ENCODE measurements around the gene DNASE1L1.
A peak's percentile ranks its signal among the peaks of the same experiment; 100 is the strongest.

Gene DNASE1L1

GRCh38 chrX:154397888-154398667 is 11.0 kb downstream of the DNASE1L1 start, which contains the start of gene RPL10 (continued):
- TF ChIP-seq ZBTB49 (tag by site-specific recombination; IDR thresholded peaks at IDR 0.05; ENCODE audit: low read depth), result no peak
- no peak for TF ChIP-seq PRDM10 (tag by site-specific recombination; IDR thresholded peaks at IDR 0.05)
- TF ChIP-seq ZNF394 (tag by site-specific recombination; IDR thresholded peaks at IDR 0.05; ENCODE audit: borderline replicate concordance), result peak; percentile 63; the same call in 1 of the 2 replicates
- no peak for TF ChIP-seq IKZF3 (tag by site-specific recombination; IDR thresholded peaks at IDR 0.05)
- no peak for TF ChIP-seq ZFP3 (tag by site-specific recombination; IDR thresholded peaks at IDR 0.05; ENCODE audit: low read depth)
- no peak for TF ChIP-seq GLIS1 (tag by site-specific recombination; IDR thresholded peaks at IDR 0.05)
- TF ChIP-seq GFI1B (tag by site-specific recombination; IDR thresholded peaks at IDR 0.05), result peak; percentile 67; the same call in 1 of the 2 replicates
- TF ChIP-seq ZNF140 (tag by site-specific recombination; IDR thresholded peaks at IDR 0.05), result no peak
- peak; percentile 85 for TF ChIP-seq ELK4 (IDR thresholded peaks at IDR 0.05; ENCODE audit: borderline replicate concordance, low read depth, low read length)
- no peak for TF ChIP-seq ZNF274 (IDR thresholded peaks at IDR 0.05; ENCODE audit: low read length)
- TF ChIP-seq ZNF274 (tag by site-specific recombination; IDR thresholded peaks at IDR 0.05; ENCODE audit: borderline replicate concordance), result no peak
- TF ChIP-seq ZNF791 (tag by site-specific recombination; IDR thresholded peaks at IDR 0.05), result no peak
- peak; percentile 71 for TF ChIP-seq ZNF2 (tag by site-specific recombination; IDR thresholded peaks at IDR 0.05)

- CTCF ChIA-PET, result interaction anchor here (0.5 to 1.5 kb wide), 4 partner anchors 10 to 128 kb away, joined by 3 to 4 read pairs (median 4); no protein-coding TSS in a partner anchor
- POLR2A ChIA-PET, result interaction anchor here (0.7 to 6.5 kb wide), 14 partner anchors 10 to 135 kb away, joined by 3 to 57 read pairs (median 7); partner anchors contain the start of genes DNASE1L1, EMD, FLNA and SLC10A3
- peak overlapping the region; percentile 84 for H3K27ac ChIP-seq (ENCODE audit: extremely low read depth, low read depth, low read length)
- H3K36me3 ChIP-seq (ENCODE audit: control insufficient read depth in 2 of 2, insufficient read depth in 1 of 2, low read length in 2 of 2), result peaks cover 0 to 31% of the 10 kb centered on the region in 2 experiments; a peak in 1 of 3 replicates
- peak overlapping the region; percentile 41 for H3K4me3 ChIP-seq (ENCODE audit: low read depth, low read length)
- no peaks in the 10 kb centered on the region for H3K4me1 ChIP-seq (ENCODE audit: control insufficient read depth, insufficient read depth, low read length)
- no peaks in the 10 kb centered on the region for H3K9me3 ChIP-seq (ENCODE audit: control insufficient read depth, insufficient read depth, low read depth, low read length)
- TF ChIP-seq ZNF433 (tag by site-specific recombination; IDR thresholded peaks at IDR 0.05; ENCODE audit: low read depth), result no peak
- peak; percentile 52; the same call in 1 of the 2 replicates for TF ChIP-seq ZNF600 (tag by site-specific recombination; IDR thresholded peaks at IDR 0.05)
- no peak for TF ChIP-seq ZSCAN23 (tag by site-specific recombination; IDR thresholded peaks at IDR 0.05)
- TF ChIP-seq ZNF350 (tag by site-specific recombination; IDR thresholded peaks at IDR 0.05), result no peak
- TF ChIP-seq ZNF514 (tag by site-specific recombination; IDR thresholded peaks at IDR 0.05), result no peak
- TF ChIP-seq ZNF398 (tag by site-specific recombination; IDR thresholded peaks at IDR 0.05), result peak; percentile 13; the same call in 1 of the 2 replicates
- no peak for TF ChIP-seq ZNF677 (tag by site-specific recombination; IDR thresholded peaks at IDR 0.05)
- TF ChIP-seq ZNF184 (tag by site-specific recombination; IDR thresholded peaks at IDR 0.05), result no peak
- peak; percentile 46; the same call in 1 of the 2 replicates for TF ChIP-seq ZNF76 (tag by site-specific recombination; IDR thresholded peaks at IDR 0.05; ENCODE audit: borderline replicate concordance, low read depth)
- TF ChIP-seq ZNF426 (tag by site-specific recombination; IDR thresholded peaks at IDR 0.05), result no peak
- peak; percentile 68 for TF ChIP-seq GLIS2 (tag by site-specific recombination; IDR thresholded peaks at IDR 0.05)
- no peak for TF ChIP-seq ZNF791 (tag by site-specific recombination; IDR thresholded peaks at IDR 0.05)
- peak; percentile 66 for TF ChIP-seq KLF9 (tag by site-specific recombination; IDR thresholded peaks at IDR 0.05; ENCODE audit: low read depth)
These were observed 11.8 kb downstream of the DNASE1L1 start for GRCh38 chrX:154396973-154397887.

Data from HEK293 (cell line).